HEK293 (cell line): ENCODE data around the gene TEX36.
A peak's percentile ranks its signal among the peaks of the same experiment; 100 is the strongest.

Source experiments
- CTCF ChIA-PET: fragments of 350-600 bp; formaldehyde crosslinking; extraction: SDS; loops from one replicate; lab custom pipeline; 2021; ENCODE audit warnings: antibody characterized with exemption; lab: Yijun Ruan, JAX
- POLR2A ChIA-PET: fragments of 300-600 bp; formaldehyde crosslinking; extraction: SDS; loops from one replicate; lab custom pipeline; 2020; ENCODE audit warnings: antibody characterized with exemption, inconsistent platforms; lab: Yijun Ruan, JAX
- H3K27ac ChIP-seq: fragments of 200-500 bp; sonication (Bioruptor generic); 2 replicates; pipeline ENCODE4 v1.5.1; 2014; ENCODE audit warnings: low read depth, low read length, control low read depth, inconsistent platforms; ENCODE audit errors: extremely low read depth
- H3K36me3 ChIP-seq, 2 experiments: fragments of 200-500 bp in 1 of 2; sonication (Bioruptor generic) in 1 of 2; 1 replicate in 1 of 2; 2 replicates in 1 of 2; pipeline ENCODE4 v1.5.1; 2014 to 2017; ENCODE audit warnings: inconsistent platforms in 2 of 2, low read length in 2 of 2; ENCODE audit not compliant: control insufficient read depth in 2 of 2, insufficient read depth in 1 of 2
- H3K4me1 ChIP-seq: fragments of 200-500 bp; sonication (Bioruptor generic); 2 replicates; pipeline ENCODE4 v1.5.1; 2014; ENCODE audit warnings: mild to moderate bottlenecking, low read length, inconsistent platforms; ENCODE audit not compliant: control insufficient read depth, insufficient read depth
- H3K4me3 ChIP-seq: 2 replicates; pipeline ENCODE4 v1.5.1; 2011; ENCODE audit warnings: low read depth, mild to moderate bottlenecking, control low read depth, low read length, moderate library complexity
- H3K9me3 ChIP-seq: fragments of 200-500 bp; sonication (Bioruptor generic); 2 replicates; pipeline ENCODE4 v1.5.1; 2014; ENCODE audit warnings: low read depth, low read length, inconsistent platforms; ENCODE audit not compliant: control insufficient read depth, insufficient read depth
- GLI4 ChIP-seq: fragments of 450-650 bp; formaldehyde crosslinking; IDR thresholded peaks from 2 replicates; pipeline ENCODE4 v1.5.1; 2016; ENCODE audit warnings: missing biosample characterization, missing genetic modification characterization
- HOXD13 ChIP-seq: sonication (generic); formaldehyde crosslinking; IDR thresholded peaks from 2 replicates; pipeline ENCODE4 v1.8.0; 2022; ENCODE audit warnings: missing genetic modification reagents, borderline replicate concordance
- KLF1 ChIP-seq: fragments of 450-650 bp; formaldehyde crosslinking; IDR thresholded peaks from 2 replicates; pipeline ENCODE4 v1.5.1; 2016; ENCODE audit warnings: missing biosample characterization, missing genetic modification characterization
- KLF10 ChIP-seq: fragments of 450-650 bp; IDR thresholded peaks from 2 replicates; pipeline ENCODE4 v1.5.1; 2018; ENCODE audit warnings: missing biosample characterization, mild to moderate bottlenecking, missing genetic modification characterization
- PRDM2 ChIP-seq: fragments of 450-650 bp; formaldehyde crosslinking; IDR thresholded peaks from 2 replicates; pipeline ENCODE4 v1.5.1; 2016; ENCODE audit warnings: missing biosample characterization, missing genetic modification characterization, borderline replicate concordance
- ZBTB21 ChIP-seq: fragments of 450-650 bp; formaldehyde crosslinking; IDR thresholded peaks from 2 replicates; pipeline ENCODE4 v1.5.1; 2017; ENCODE audit warnings: missing biosample characterization, missing genetic modification characterization
- ZNF175 ChIP-seq: fragments of 450-650 bp; formaldehyde crosslinking; IDR thresholded peaks from 2 replicates; pipeline ENCODE4 v1.5.1; 2016; ENCODE audit warnings: missing biosample characterization, missing genetic modification characterization
- ZNF239 ChIP-seq: fragments of 450-650 bp; formaldehyde crosslinking; IDR thresholded peaks from 2 replicates; pipeline ENCODE4 v1.5.1; 2016; ENCODE audit warnings: missing biosample characterization, missing genetic modification characterization
- ZNF26 ChIP-seq: fragments of 450-650 bp; formaldehyde crosslinking; IDR thresholded peaks from 2 replicates; pipeline ENCODE4 v1.5.1; 2016; ENCODE audit warnings: missing biosample characterization, missing genetic modification characterization
- ZNF302 ChIP-seq: fragments of 450-650 bp; formaldehyde crosslinking; IDR thresholded peaks from 2 replicates; pipeline ENCODE4 v1.5.1; 2016; ENCODE audit warnings: missing biosample characterization, missing genetic modification characterization, low read depth
- ZNF341 ChIP-seq: fragments of 450-650 bp; formaldehyde crosslinking; IDR thresholded peaks from 2 replicates; pipeline ENCODE4; 2016; ENCODE audit warnings: low read depth, missing biosample characterization, missing genetic modification characterization
- ZNF37A ChIP-seq: fragments of 450-650 bp; IDR thresholded peaks from 2 replicates; pipeline ENCODE4 v1.5.1; 2018; ENCODE audit warnings: missing biosample characterization, missing genetic modification characterization
- ZNF404 ChIP-seq: fragments of 450-650 bp; formaldehyde crosslinking; IDR thresholded peaks from 2 replicates; pipeline ENCODE4 v1.5.1; 2017; ENCODE audit warnings: missing biosample characterization, missing genetic modification characterization
- ZNF558 ChIP-seq: fragments of 450-650 bp; formaldehyde crosslinking; IDR thresholded peaks from 2 replicates; pipeline ENCODE4 v1.5.1; 2016; ENCODE audit warnings: missing biosample characterization, missing genetic modification characterization
- ZNF610 ChIP-seq: fragments of 450-650 bp; formaldehyde crosslinking; IDR thresholded peaks from 2 replicates; pipeline ENCODE4 v1.5.1; 2016; ENCODE audit warnings: missing biosample characterization, missing genetic modification characterization, borderline replicate concordance
- ZNF621 ChIP-seq: fragments of 450-650 bp; formaldehyde crosslinking; IDR thresholded peaks from 2 replicates; pipeline ENCODE4 v1.5.1; 2017; ENCODE audit warnings: missing biosample characterization, missing genetic modification characterization
- ZNF777 ChIP-seq: fragments of 450-650 bp; formaldehyde crosslinking; IDR thresholded peaks from 2 replicates; pipeline ENCODE4 v1.5.1; 2017; ENCODE audit warnings: missing biosample characterization, missing genetic modification characterization, borderline replicate concordance
- ZNF830 ChIP-seq: fragments of 450-650 bp; IDR thresholded peaks from 2 replicates; pipeline ENCODE4 v1.5.0; 2018; ENCODE audit warnings: missing biosample characterization, missing genetic modification characterization, low read depth, mild to moderate bottlenecking, moderate library complexity
- ZNF843 ChIP-seq: fragments of 450-650 bp; formaldehyde crosslinking; IDR thresholded peaks from 2 replicates; pipeline ENCODE4 v1.5.1; 2016; ENCODE audit warnings: missing biosample characterization, missing genetic modification characterization
- ZXDB ChIP-seq: fragments of 450-650 bp; formaldehyde crosslinking; IDR thresholded peaks from 2 replicates; pipeline ENCODE4 v1.5.1; 2016; ENCODE audit warnings: missing biosample characterization, missing genetic modification characterization
- TF ChIP-seq, protein P1 (sequence below): fragments of 450-650 bp; formaldehyde crosslinking; IDR thresholded peaks from 2 replicates; pipeline ENCODE4 v1.5.1; 2016; ENCODE audit warnings: missing biosample characterization, missing genetic modification characterization

Gene TEX36

DNA sequence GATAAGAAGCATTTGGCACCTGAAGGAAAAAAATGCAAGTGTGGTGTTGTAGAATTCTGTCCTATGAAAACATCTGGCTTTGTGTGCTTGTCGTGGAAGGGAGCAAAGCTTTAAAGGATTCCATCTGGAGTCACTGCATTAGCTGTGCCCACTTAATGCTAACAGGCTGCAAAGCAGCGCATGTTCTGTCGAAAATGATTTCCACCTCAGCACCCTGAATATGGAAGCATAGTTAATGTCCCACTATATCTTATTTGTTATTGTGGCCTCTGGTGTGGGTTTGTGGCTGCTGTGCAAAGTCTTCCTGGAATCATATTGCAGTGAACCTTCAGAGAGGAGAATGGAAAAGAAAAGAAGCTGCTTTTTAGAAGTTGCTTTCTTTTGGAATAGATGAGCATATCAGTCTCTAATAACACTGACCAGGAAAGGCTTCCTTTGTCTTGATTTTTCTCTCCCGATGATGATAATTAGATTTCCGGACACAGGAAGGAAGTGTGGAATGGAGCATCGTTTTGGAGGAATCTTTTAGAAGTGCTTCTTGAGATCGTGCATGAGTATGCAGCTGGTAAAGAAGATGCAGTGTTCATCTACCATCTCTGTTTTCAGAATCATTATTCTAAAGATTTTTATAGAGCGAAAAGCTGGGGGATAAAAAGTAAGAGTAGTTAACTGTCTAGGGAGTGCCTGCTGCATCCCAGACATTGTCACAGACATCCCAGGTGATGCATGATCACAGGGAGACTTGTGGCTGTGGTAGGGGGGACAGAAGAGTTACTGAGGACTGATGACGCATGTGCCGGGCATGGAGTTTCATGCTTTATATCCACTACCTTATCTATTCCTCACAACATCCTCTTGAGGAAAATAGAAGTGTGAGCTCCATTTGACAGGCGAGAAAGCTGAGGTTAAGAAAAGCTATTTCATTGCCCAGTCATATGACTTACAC, 54.6 kb downstream of the TEX36 start:
- H3K36me3 ChIP-seq, result no peaks in the 10 kb centered on the region
- TF ChIP-seq ZNF843, result no peak
- TF ChIP-seq ZNF26 (tag by site-specific recombination), result peak; percentile 63
- TF ChIP-seq, protein P1, sequence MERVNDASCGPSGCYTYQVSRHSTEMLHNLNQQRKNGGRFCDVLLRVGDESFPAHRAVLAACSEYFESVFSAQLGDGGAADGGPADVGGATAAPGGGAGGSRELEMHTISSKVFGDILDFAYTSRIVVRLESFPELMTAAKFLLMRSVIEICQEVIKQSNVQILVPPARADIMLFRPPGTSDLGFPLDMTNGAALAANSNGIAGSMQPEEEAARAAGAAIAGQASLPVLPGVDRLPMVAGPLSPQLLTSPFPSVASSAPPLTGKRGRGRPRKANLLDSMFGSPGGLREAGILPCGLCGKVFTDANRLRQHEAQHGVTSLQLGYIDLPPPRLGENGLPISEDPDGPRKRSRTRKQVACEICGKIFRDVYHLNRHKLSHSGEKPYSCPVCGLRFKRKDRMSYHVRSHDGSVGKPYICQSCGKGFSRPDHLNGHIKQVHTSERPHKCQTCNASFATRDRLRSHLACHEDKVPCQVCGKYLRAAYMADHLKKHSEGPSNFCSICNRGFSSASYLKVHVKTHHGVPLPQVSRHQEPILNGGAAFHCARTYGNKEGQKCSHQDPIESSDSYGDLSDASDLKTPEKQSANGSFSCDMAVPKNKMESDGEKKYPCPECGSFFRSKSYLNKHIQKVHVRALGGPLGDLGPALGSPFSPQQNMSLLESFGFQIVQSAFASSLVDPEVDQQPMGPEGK (tag by site-specific recombination), result no peak
- TF ChIP-seq, all 188 proteins: peak for 1
- Histone ChIP-seq H3K4me1 (peaks cover 8% of the 10 kb centered on the region), H3K27ac (no peak overlapping the region), H3K9me3 (no peaks in the 10 kb centered on the region), H3K4me3 (no peak overlapping the region)
- POLR2A ChIA-PET, result no interaction called here
- CTCF ChIA-PET, result interaction anchor here (0.6 to 2.4 kb wide), 7 partner anchors 14 to 580 kb away, joined by 3 to 8 read pairs (median 4); no protein-coding TSS in a partner anchor

DNA sequence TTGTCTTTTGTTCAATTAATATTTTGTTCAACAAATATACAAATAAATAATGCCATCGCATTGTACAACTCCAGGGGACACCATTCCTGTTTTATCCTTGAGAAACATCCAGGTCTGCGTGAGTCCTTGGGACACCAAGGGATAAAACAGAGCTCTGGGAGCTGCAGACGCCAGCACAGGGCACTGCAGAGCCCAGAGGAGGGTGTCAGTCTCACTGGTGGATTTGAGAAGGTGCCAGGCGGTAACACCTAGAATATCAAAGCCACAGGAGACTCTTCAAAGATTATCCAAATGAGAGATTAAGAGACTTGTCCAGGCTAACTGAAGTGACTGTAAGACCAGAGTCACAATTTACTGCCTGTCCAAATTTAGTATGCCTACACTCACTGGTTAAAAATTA, 55.3 kb downstream of the TEX36 start:
- no peak overlapping the region for H3K4me3 ChIP-seq
- TF ChIP-seq ZNF302 (tag by site-specific recombination) (no peak), ZNF830 (tag by site-specific recombination) (no peak), ZXDB (tag by site-specific recombination) (no peak), ZNF37A (tag by site-specific recombination) (no peak)
- ChIA-PET CTCF (interaction anchor here (1.0 kb wide), 1 partner anchor 114 kb away, joined by 4 read pairs; no protein-coding TSS in a partner anchor), POLR2A (no interaction called here)
- no peak overlapping the region for H3K27ac ChIP-seq
- H3K4me1 ChIP-seq, result peaks cover 4% of the 10 kb centered on the region; the same call in 1 of the 2 replicates
- H3K9me3 ChIP-seq, result no peaks in the 10 kb centered on the region
- H3K36me3 ChIP-seq, result no peaks in the 10 kb centered on the region

- TF ChIP-seq ZNF239 (tag by site-specific recombination), result no peak
- TF ChIP-seq ZNF404, result no peak
- no peak for TF ChIP-seq KLF10 (tag by site-specific recombination)
- TF ChIP-seq ZNF621 (tag by site-specific recombination), result no peak
- TF ChIP-seq ZNF777, result no peak
- TF ChIP-seq PRDM2 (tag by site-specific recombination), result no peak
- TF ChIP-seq HOXD13 (CRISPR knock-in tag), result no peak
- TF ChIP-seq GLI4, result no peak
- no peak for TF ChIP-seq ZNF175 (tag by site-specific recombination)
- no peak for TF ChIP-seq ZNF341
- TF ChIP-seq ZNF558, result no peak
- no peak for TF ChIP-seq ZBTB21
- TF ChIP-seq ZNF610 (tag by site-specific recombination), result no peak
- no peak for TF ChIP-seq KLF1 (tag by site-specific recombination)
- Histone ChIP-seq H3K4me3 (no peak overlapping the region), H3K36me3 (no peaks in the 10 kb centered on the region), H3K9me3 (no peaks in the 10 kb centered on the region), H3K4me1 (peaks cover 4% of the 10 kb centered on the region; the same call in 1 of the 2 replicates), H3K27ac (no peak overlapping the region; the same call in 1 of the 2 replicates)
- CTCF ChIA-PET, result interaction anchor here (0.5 kb wide), 1 partner anchor 212 kb away, joined by 5 read pairs; no protein-coding TSS in a partner anchor
- POLR2A ChIA-PET, result no interaction called here
These were observed 56.3 kb downstream of the TEX36 start for GRCh38 chr10:125626671-125627070.
